Fibroblast of peridontal ligament (primary cell): Measurements from ENCODE around the gene THOC3.
A peak's percentile ranks its signal among the peaks of the same experiment; 100 is the strongest.
"Not testable (repeated sequence)": the region's sequence is repeated elsewhere in the genome, so short reads cannot be mapped to it uniquely, and the experiment has no call there.

Source experiments
- DNase-seq: peaks from one replicate; pipeline ENCODE4 v3.0.0-alpha.2; 2010; ENCODE audit errors: extremely low read depth

THOC3 gene

GRCh38 chr5:175967471-175968372, at the start of gene THOC3:
TSS of gene THOC3 (minus strand) at chr5:175968315. CDS start at chr5:175968208, 107 bp downstream.
- DNase-seq, result peak; percentile 63

GRCh38 chr5:176017324-176017723, 49.2 kb upstream of the THOC3 start:
- DNase-seq, result not testable (repeated sequence)

GRCh38 chr5:176014360-176014759, 46.2 kb upstream of the THOC3 start:
- DNase-seq, result not testable (repeated sequence)

GRCh38 chr5:176011088-176011487, 43.0 kb upstream of the THOC3 start:
- not testable (repeated sequence) for DNase-seq

GRCh38 chr5:176010202-176010601, 42.1 kb upstream of the THOC3 start:
- not testable (repeated sequence) for DNase-seq

- DNase-seq, result not testable (repeated sequence)
Measured at GRCh38 chr5:176007220-176007619, 39.1 kb upstream of the THOC3 start.

- DNase-seq, result not testable (repeated sequence)
Measured at GRCh38 chr5:176006819-176007218, 38.7 kb upstream of the THOC3 start.

GRCh38 chr5:175997979-175998378, 29.9 kb upstream of the THOC3 start:
- not testable (repeated sequence) for DNase-seq

- DNase-seq, result not testable (repeated sequence)
Measured at GRCh38 chr5:175997495-175997894, 29.4 kb upstream of the THOC3 start.

GRCh38 chr5:175996791-175997190, 28.7 kb upstream of the THOC3 start:
- not testable (repeated sequence) for DNase-seq

GRCh38 chr5:175995506-175995905, 27.4 kb upstream of the THOC3 start:
- DNase-seq, result not testable (repeated sequence)

- not testable (repeated sequence) for DNase-seq
Measured at GRCh38 chr5:175979371-175979995, 11.4 kb upstream of the THOC3 start.

GRCh38 chr5:175968381-175968780, 266 bp upstream of the THOC3 start:
- DNase-seq, result not testable (repeated sequence)

- DNase-seq, result not testable (repeated sequence)
Measured at GRCh38 chr5:175962329-175962728, 5.8 kb downstream of the THOC3 start.

- DNase-seq, result not testable (repeated sequence)
Measured at GRCh38 chr5:175960228-175960627, 7.9 kb downstream of the THOC3 start.

GRCh38 chr5:175958515-175958914, 9.6 kb downstream of the THOC3 start:
- DNase-seq, result not testable (repeated sequence)

- DNase-seq, result not testable (repeated sequence)
Measured at GRCh38 chr5:175954107-175954506, 14.0 kb downstream of the THOC3 start.

- DNase-seq, result not testable (repeated sequence)
Measured at GRCh38 chr5:175952810-175953209, 15.3 kb downstream of the THOC3 start.

- not testable (repeated sequence) for DNase-seq
Measured at GRCh38 chr5:175951339-175951969, 16.7 kb downstream of the THOC3 start.

- DNase-seq, result not testable (repeated sequence)
Measured at GRCh38 chr5:175948329-175949108, 19.6 kb downstream of the THOC3 start.

GRCh38 chr5:175943253-175943652, 24.9 kb downstream of the THOC3 start:
- not testable (repeated sequence) for DNase-seq
